GM21367 (cell line): ENCODE measurements around the gene PKP1.

ENCODE experiments used
- ATAC-seq: cut with Tn5 transposase; IDR thresholded peaks from one replicate; pipeline ENCODE4 v1.9.1; 2021; ENCODE audit not compliant: unreplicated experiment

Gene PKP1

DNA sequence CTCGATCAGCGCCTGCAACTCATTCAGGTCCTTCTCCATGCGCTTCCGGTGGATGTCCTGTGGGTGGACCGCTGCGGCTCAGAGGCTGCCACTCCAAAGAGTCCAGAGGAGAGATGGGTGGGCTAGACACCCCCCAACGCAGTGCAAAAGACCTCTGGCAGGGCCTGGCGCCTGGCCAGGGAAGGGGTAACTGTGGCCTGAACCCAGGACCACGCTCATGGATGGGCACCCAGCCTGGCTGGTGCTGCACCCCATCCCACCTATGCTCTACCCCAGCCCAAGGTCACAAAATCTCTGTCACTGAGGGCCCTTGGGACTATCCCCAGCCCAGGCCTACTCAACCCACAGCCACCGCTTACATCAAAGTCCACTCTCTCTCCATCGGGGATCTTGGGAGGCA is 81.9 kb downstream of the PKP1 start:
- ATAC-seq = no peak

DNA sequence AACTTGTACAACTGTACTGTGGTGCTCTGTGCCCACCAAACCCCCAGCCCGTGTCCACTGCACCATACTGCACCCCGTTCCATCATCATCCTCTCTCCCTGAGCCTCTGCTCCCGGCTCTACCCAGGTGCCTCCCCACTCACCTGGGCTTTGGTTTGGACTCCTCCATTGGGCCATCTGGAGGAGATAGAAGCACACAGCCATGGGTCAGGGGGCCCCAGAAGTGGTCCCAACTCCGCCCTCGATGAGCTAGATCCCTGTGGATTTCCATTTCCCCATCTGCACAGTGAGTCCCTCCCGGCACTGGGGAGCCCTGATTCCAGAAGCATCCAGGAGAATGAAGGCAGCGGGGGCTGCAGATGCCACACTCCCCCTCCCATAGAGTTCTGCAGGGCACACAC is 83.4 kb downstream of the PKP1 start:
- no peak for ATAC-seq

DNA sequence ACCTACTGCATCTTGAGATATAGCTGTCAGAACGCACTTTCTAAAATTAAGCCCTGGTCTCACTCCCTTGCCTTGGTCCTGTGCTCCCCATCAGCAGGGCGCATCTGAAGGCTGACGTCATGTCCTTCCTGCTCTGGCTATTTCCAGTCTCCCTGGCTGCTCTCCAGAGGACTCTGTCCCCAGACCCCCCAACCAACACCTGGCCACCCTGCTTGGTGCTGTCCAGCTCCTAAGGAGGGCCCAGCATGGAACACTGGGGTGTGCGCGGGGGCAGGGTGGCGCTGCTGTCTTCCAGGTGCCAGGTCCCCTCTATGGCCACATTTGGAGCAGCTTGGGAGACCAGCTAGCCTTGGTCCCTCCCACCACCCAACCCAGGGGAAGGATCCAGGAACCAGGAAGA is 85.9 kb downstream of the PKP1 start:
- no peak for ATAC-seq

DNA sequence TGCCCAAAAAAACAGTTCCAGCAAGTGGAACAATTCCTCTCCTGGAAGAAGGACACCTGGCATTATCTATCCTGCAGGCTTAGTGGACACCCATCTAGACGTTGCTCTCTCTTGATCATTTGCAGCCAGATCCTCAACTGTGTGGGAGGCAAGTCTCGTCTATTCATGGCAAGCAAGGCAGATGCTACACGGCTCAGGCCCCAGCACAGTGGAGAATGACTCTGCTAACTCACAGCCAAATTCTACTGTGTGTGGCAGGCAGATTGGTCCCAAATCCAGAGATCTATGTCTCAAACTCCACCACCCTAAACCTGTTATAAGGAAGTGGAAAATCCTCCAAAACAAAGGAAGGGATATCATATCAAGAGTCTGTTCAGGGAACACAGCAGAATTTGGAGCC is 87.2 kb downstream of the PKP1 start:
- ATAC-seq = no peak

DNA sequence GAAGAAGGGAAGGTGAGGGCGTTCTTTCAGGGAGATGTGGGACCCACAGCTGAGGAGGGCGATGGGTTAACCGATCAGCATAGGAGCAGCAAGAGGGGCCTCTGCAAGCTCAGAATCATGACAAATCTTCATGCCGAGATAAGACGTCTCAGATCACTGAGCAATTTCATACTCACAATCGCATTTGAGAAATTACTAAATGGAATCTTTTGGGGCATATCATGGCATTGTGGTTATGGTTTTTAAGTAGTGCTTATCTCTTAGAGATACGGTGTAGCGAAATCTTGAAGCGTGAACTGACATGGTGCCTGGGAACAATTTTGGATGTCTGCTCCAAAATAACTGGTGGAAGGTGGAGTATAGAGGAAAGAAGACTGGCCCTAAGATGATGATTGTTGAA is 88.0 kb downstream of the PKP1 start:
- no peak for ATAC-seq

DNA sequence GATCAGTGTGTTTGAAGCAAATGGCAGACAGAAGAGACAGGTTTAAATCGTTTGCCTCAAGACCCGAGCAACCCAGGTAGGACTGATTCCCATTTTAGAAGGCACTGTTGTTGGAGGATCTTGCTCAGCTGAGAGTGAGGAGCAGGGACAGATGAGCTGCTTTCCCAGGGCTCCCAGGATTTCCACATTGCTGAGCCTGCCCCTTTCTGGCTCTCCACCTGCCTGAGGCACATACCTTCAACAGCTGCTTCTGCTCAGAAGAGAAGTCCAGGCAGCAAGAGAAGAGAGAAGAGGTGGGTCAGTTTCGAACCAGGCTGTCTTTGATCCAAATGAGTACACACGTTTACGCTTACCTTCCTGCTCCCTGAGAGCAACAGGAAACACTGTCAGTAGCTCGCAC is 88.5 kb downstream of the PKP1 start:
- ATAC-seq = no peak

DNA sequence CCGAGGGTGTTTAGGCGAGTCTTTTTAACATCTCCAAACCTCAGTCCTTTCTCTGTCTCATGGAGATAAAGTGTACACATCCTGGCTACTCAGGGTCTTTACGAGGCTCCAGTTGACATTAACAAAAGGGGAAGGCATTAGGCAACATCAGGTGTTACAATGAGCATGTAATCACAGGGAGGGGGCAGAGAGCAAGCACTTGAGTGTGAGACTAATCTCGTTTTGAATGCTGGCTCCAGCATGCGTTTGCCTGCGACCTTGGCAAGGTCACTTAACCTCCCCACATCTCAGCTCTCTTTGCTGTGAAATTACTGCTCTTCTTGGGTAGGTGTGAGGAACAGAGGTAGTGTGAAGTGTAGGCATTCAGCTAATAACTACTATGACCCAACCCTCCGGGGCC is 91.1 kb downstream of the PKP1 start:
- ATAC-seq = no peak

DNA sequence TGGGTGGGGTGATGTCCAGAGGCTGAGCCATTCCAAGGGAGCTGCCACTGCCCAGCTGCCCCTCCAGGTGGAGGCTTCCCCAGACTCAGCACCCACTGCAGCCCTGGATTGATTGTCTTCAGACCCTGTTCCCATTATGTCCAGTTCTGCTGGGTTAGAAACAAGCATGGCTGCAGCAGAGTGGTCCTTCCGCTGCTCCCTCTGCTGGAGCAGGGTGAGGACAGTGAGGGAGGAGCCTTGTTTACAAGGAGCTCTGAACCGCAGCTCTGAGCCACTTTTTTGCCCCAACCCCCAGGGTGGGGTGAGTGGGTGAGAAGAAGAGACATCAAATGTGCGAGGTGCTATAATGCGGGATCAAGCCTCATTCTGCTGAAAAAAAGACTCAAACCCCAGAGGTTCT is 91.9 kb downstream of the PKP1 start:
- ATAC-seq = no peak

DNA sequence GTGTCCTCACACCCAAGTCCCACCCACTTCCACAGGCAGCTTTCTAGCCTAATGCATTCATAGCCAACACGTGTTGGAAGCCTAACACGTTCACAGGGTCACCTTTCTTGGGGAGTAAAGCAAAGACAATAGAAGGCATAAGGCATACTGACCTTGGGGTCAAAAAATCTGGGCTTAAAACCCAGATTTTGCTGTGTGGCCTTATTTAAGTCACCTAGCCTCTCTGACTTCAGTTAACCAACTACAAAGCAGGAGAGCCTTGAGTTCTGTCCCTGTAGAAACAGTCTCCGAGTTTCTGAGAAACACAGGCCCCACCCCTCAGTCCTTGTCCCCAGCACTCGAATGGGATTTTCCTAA is 92.8 kb downstream of the PKP1 start:
- no peak for ATAC-seq

DNA sequence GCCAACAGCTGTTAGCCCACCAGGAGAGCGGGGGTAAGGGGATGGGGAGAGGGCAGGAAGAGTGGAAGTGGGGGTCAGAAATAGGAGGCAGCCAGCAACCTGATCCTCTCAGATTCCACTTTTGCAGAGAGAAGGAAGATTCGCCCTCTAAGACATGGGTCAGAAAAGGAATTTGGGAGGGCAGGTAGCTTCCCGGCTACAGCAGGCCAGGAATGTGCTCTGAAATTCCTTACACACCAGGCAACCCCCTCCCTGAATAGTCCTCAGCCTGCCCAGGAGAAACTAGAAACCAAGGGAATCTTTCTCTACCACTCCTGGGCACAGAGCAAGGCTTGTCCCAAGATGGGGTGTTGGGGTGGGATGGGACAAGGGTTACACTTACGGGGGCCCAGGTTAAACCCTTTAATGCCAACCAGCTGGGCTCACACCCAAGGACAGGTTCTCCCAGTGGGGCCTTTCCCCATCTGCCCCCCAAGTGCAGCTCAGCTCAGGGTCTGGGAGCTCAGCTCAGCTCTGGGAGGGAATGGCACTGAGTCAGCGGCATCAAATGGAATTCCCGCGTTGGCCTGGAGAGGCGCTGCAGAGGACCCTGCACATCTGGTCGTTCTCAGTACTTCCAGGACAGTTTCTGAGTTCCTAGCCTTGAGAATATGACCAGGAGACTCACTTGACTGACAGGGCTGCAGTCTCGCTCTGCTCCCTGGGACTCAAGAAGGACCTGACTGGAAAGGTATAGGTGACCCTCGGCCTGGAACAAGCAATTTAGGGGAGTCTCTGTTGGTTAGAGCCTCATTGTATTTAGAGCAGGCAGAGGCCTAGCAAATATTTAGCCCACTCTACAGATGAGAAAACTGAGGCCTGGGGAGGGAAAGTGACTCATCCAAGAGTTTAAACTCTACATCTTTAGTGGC is 93.4 kb downstream of the PKP1 start:
- no peak for ATAC-seq

DNA sequence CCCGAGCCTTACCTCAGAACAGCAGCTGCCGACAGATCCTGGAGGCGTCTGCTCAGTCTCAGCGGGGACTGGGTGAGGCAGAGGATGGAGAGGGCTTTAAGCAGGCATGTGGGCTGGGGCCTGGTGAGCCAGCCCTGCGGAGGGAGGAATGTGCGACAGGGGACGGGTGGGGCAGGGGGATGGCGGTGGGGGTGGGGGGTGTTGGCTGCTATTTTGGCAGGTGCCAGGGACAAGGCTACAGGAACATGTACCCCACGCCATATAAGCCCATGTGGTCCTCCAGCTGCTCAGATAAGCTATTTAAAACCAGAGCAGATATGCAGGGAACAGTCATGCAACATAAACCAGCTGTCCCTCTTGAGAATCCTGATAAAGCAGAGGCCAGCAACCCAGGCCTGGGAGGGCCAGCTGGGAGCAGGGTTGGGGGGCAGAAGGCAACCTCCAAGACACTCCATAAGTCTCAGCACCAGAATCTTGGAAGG is 94.3 kb downstream of the PKP1 start, which contains the start of gene TNNT2:
Gene TNNT2, minus strand, starts transcription at position 70 of the 482 bp plus-strand sequence. CDS start 4,426 bp downstream, outside the sequence.
- ATAC-seq = no peak

DNA sequence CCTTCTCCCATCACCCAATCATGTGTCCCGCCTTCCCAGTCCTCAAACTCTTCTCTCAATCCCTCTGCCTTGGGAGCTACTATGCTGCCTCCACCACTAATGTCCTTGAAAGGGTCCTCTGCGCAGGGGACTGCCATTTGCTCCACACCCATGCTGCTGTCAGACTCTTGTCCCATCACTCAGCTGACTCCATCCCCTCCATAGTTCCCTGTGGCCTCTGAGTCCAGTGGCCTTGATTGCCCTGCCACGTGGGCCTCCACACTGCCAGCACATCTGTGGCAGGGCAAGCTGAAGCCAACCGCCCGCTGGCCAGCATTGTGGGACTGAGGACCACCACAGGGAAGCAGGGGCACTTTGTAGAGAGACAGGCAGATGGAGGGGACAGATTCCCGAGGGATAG is 95.5 kb downstream of the PKP1 start:
- no peak for ATAC-seq

DNA sequence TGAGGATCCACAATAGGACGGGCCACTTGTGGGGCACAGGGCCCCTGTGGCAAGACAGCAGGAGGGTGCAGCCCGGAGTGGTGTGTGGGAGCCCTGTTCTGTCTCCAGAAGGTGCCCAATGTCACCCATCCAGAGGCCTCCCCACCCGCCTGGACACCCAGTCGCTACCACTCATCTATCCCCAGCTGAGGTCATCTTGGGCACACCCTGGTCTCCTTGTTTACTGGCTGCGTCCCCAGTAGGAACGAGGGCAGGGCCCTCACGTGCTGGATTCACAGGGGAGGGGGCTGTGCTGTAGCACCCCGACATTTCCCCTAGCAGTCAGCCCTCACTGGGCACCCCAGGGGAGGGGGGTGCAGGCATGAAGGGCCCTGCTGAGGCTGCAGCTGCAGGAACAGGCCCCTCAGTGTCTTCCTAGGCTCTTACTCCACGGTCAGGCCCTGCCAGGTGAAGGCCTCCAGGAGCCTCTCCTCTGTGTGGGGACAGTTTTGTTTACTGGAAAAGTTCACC is 96.5 kb downstream of the PKP1 start:
- ATAC-seq = no peak

DNA sequence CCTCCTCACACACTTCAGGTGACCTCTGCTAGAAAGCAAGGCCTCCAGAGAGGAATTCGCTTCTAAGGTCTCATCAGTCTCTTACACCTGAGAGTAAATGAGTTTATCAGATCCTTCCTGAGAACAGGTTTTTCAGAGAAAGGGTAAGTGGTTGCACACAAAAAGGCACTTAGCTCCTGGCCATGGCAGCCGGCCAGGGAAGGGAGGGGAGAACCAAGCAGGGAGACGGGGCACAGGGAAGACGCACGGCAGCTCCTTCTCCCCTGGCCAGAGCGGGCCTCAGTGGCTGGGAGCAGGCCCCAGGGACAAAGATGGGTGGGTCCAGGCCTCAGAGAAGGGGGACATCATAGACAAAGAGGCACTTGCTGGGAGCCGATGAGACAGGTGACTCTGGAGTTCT is 97.8 kb downstream of the PKP1 start:
- ATAC-seq = no peak
